ENCODE data around the gene GALNTL6.

DNA sequence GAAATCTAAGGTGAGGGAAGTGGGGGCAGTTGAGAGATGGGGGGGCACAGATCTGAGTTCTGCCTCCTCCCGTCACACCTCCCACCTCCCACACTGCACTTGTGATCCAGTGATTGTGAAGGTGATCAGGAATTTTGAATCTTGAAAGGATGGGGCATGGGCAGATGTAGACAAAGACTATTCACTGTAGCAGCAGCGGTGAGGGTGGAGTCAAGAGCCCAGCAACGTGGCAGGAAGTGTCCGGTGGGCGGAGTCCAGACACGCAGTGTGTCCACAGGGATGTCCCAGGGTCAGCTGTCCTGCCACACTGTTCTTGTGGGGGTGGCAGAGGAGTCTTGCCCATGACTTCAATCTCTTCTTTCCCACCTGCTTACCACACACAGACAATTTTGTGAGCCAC is 1024.9 kb downstream of the GALNTL6 start:
- TF ChIP-seq, protein P1, sequence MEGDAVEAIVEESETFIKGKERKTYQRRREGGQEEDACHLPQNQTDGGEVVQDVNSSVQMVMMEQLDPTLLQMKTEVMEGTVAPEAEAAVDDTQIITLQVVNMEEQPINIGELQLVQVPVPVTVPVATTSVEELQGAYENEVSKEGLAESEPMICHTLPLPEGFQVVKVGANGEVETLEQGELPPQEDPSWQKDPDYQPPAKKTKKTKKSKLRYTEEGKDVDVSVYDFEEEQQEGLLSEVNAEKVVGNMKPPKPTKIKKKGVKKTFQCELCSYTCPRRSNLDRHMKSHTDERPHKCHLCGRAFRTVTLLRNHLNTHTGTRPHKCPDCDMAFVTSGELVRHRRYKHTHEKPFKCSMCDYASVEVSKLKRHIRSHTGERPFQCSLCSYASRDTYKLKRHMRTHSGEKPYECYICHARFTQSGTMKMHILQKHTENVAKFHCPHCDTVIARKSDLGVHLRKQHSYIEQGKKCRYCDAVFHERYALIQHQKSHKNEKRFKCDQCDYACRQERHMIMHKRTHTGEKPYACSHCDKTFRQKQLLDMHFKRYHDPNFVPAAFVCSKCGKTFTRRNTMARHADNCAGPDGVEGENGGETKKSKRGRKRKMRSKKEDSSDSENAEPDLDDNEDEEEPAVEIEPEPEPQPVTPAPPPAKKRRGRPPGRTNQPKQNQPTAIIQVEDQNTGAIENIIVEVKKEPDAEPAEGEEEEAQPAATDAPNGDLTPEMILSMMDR (IDR thresholded peaks at IDR 0.05; ENCODE audit: insufficient read depth, low read length, poor library complexity, severe bottlenecking), result no peak
- no peak for TF ChIP-seq EZH2phosphoT487 (conservative IDR thresholded peaks at IDR 0.05; ENCODE audit: low read length)
